Posterior vena cava (tissue), 2 donors: Measurements from ENCODE around the gene SLBP. TPM values are rescaled to one million over a fixed set of nuclear protein-coding genes. Genes with fewer than 3 reads are reported as not detected.

Source experiments
- DNase-seq: peaks from one replicate; pipeline ENCODE4 v3.0.0-alpha.2; 2020; ENCODE audit warnings: low spot score
- intact Hi-C, 2 donors: fragments of 100-400 bp; cut with DNase I; formaldehyde crosslinking; loops; one replicate each; pipeline versions ENCODE4 v1.14.1 to v1.14.2; 2022 to 2023
- total RNA-seq, 2 donors: library from RNA; stranded (reverse); fragmentation: NEBNext Ultra II Directional; extraction: Animal tissue kit (Norgen Biotek cat#: 25700); gene quantifications; one replicate each; pipeline ENCODE4 v1.2.1, GENCODE V29; 2021
- donor health status: DM: yes; HTN: yes; CAD: no.
- donor health status: DM: yes; HTN: yes; CAD: no.

Gene SLBP
- total RNA-seq, 2 donors from 2014 or later, result 25.6 to 27.9 TPM

GRCh38 chr4:1731180-1731579 is 19.1 kb upstream of the SLBP start:
- DNase-seq, result no peak
- intact Hi-C loops, result no loop called here

DNA sequence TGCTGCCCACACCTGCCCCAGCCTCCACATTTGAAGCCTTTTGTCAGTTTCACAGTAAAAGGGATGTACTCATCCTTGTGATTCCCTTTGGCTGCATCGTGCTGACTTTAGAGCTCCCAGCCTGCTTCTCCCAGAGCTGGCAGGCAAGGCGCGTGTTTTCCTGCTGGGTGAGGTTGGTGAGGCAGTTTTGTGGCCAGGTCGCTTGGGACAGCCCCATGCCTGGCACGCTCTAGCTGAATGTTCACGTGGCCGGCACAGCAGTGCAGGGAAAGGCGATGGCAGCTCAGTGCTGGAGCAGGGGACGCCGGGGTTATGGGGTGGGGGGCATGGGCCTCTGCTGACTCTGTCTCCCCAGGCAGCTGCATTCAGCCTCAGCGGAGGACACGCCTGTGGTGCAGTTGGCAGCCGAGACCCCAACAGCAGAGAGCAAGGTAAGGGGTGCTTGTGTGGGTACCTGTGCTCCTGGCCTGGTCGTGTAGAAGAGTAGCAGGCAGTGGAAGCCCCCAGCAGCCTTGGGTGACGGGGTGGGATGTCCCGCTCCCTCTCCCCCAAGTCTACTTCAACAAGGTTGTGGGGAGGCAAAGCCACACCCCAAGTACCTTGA is 18.5 kb upstream of the SLBP start:
- no peak for DNase-seq
- intact Hi-C loops, result no loop called here

- intact Hi-C loops, result loop anchor here (5.0 to 10.0 kb wide), 2 partner anchors 36 to 374 kb away; no protein-coding TSS in a partner anchor
- DNase-seq, result no peak
Observed at GRCh38 chr4:1728061-1728980, 16.2 kb upstream of the SLBP start.

GRCh38 chr4:1727117-1728031 is 15.3 kb upstream of the SLBP start:
- peak; percentile 91 for DNase-seq
- intact Hi-C loops, result loop anchor here (5.0 to 10.0 kb wide), 2 partner anchors 35 to 373 kb away; no protein-coding TSS in a partner anchor

- intact Hi-C loops, result loop anchor here (5.0 to 10.0 kb wide), 2 partner anchors 34 to 372 kb away; no protein-coding TSS in a partner anchor
- peak; percentile 97 for DNase-seq
Observed at GRCh38 chr4:1726146-1726934, 14.2 kb upstream of the SLBP start.

GRCh38 chr4:1725521-1725920 is 13.4 kb upstream of the SLBP start:
- DNase-seq, result peak; percentile 63
- intact Hi-C loops, result loop anchor here (5.0 to 10.0 kb wide), 2 partner anchors 33 to 371 kb away; no protein-coding TSS in a partner anchor

DNA sequence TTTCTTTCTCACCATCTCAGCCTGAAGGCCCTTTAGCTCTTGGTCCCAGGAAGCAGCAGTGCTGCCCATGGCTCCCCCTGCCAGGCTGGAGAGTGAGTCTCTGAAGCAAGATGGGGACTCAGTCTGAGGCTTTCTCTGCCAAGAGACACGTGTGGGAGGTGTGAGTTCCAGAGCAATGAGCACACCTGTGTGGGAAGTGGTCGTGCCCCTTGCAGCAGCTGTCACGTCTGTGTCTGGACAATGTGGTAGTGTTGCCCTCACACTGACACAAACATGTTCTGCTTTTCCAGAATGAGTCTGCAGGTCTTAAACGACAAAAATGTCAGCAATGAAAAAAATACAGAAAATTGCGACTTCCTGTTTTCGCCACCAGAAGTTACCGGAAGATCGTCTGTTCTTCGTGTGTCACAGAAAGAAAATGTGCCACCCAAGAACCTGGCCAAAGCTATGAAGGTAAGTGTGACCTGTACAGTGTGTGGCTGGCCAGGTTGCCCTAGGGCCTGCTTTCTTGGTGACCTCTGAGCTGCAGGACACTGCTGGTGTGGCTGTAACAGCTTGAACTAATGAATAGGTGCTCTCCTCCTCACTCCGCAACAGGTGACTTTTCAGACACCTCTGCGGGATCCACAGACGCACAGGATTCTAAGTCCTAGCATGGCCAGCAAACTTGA is 11.1 kb upstream of the SLBP start:
- intact Hi-C loops, result loop anchor here in 1 of 2 donors (10.0 kb wide), 1 partner anchor 368 kb away; no protein-coding TSS in a partner anchor
- DNase-seq, result peak; percentile 68

DNA sequence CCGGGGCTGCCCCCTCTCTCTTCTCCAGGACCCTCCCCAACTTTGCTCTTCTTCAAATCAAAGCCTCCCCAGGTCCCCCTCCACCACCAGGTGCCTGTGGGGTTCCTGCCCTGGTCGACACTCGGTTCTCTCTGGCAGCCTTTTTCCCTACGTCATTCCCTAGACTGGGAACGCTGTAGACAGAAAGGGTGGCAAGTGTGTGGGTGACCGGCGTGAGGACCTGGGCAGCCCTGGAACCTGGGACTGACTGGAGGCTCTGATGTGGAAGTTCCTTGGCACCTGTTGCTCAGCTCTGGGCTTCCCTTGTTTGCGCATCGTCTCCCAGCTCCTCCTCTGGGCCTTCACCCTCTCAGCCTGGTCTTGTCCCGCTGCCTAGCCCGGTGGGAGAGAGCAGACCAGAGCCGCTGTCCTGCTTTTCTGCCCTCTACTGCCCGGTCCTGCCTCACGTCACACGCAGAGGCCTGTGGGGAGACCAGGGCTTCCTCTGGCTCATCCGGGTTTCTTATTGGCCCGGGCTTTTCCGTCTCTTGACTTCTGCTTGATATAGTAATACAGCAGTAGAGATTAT is 10.5 kb upstream of the SLBP start:
- peak; percentile 70 for DNase-seq
- intact Hi-C loops, result loop anchor here in 1 of 2 donors (10.0 kb wide), 1 partner anchor 368 kb away; no protein-coding TSS in a partner anchor

DNA sequence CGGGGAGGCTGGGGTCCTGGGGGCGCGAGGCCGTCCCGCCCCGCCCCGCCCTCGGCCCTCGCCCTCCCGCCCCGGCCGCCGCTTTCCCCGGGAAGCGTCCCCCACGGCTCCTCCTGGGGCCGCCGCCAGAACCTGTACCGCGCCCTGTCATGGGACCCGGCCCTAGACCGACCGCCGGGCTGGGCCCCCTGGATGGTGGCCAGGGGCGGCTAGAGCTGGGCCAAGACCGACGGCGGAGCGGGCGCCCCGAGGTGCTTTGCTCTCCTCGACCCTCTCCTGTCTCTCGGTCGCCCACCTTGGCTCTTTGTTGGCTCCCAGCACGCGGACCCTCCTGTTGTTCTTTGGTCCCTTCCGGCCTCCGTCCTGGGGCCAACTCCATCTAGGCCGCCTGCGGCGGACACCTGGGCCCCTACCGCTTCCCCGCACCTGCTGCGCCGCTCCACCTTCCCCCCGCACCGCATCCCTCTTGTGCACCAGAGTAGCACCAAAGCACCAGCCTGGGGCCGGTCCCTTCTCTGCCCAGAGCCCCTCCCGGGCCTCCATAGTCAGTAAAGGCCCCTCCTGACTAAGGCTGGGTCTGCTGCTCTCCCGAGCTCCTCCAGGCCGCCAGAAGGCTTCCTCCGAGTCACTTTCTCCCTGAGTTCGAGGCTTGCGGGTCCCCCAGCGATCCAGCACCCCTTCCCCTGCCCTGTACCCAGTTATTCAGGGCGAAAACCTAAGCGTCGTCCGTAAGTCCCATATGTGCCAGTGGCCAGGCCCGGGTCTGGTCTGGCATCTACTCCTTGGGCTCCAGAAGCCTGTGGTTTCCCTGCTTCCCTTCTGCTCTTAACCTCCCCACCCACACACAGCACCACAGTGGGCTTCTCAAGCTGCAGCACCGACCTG is 9.8 kb upstream of the SLBP start:
- DNase-seq, result peak; percentile 81
- intact Hi-C loops, result loop anchor here in 1 of 2 donors (10.0 kb wide), 1 partner anchor 367 kb away; no protein-coding TSS in a partner anchor

GRCh38 chr4:1721003-1721665 is 9.0 kb upstream of the SLBP start, which contains the start of the genes TACC3 and TMEM129:
Gene TACC3, plus strand, starts transcription at chr4:1721521. Its CDS starts 1,901 bp downstream, at chr4:1723422.
Gene TMEM129, minus strand, starts transcription at chr4:1721323. Its CDS starts 486 bp downstream, at chr4:1720837.
- peak; percentile 97 for DNase-seq
- intact Hi-C loops, result loop anchor here in 1 of 2 donors (10.0 kb wide), 1 partner anchor 366 kb away; no protein-coding TSS in a partner anchor

DNA sequence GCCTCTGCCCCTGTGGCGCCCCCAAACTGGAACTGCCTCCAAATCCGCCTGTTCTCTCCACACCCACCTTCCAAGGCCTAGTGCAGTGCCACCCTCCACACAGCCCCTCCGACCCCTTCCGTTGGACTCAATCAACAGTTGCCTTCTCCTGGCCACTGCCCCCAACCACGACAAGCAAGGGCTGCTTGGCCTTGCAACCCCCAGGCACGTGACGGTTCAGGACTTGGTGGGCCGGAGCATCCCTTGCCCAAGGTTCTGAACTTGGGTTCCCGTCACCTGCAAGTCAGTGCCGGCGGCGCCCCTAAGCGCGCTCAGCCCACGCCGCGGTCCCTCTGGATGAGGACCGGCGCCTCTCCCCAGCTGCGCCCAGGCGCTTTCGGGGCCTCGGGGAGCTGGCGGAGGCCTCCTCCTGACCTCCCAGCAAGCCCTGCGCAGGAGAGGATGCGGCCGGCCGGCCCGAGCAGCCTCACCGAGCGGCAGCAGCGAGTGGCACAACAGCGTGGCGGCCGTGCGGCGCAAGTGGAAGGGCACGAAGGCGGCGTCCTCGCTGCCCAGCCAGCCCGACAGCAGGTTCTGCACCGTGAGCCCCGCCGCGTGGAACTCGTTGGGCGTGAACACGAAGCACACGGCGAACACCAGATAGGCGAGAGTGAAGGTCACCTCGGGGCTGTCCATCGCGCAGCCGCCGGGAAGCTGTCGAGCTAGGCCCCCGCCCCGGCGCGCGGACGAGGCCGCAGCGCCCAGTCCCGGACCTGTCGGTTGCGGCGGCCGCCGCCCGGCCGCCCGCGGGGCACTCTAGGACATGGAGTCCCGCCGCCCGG is 8.3 kb upstream of the SLBP start:
- intact Hi-C loops, result loop anchor here in 1 of 2 donors (10.0 kb wide), 1 partner anchor 366 kb away; no protein-coding TSS in a partner anchor

GRCh38 chr4:1718095-1718850 is 6.2 kb upstream of the SLBP start:
- intact Hi-C loops, result no loop called here
- no peak for DNase-seq

More for the DNA sequence above, 8.3 kb upstream of the SLBP start:
- peak; percentile 87 for DNase-seq

DNA sequence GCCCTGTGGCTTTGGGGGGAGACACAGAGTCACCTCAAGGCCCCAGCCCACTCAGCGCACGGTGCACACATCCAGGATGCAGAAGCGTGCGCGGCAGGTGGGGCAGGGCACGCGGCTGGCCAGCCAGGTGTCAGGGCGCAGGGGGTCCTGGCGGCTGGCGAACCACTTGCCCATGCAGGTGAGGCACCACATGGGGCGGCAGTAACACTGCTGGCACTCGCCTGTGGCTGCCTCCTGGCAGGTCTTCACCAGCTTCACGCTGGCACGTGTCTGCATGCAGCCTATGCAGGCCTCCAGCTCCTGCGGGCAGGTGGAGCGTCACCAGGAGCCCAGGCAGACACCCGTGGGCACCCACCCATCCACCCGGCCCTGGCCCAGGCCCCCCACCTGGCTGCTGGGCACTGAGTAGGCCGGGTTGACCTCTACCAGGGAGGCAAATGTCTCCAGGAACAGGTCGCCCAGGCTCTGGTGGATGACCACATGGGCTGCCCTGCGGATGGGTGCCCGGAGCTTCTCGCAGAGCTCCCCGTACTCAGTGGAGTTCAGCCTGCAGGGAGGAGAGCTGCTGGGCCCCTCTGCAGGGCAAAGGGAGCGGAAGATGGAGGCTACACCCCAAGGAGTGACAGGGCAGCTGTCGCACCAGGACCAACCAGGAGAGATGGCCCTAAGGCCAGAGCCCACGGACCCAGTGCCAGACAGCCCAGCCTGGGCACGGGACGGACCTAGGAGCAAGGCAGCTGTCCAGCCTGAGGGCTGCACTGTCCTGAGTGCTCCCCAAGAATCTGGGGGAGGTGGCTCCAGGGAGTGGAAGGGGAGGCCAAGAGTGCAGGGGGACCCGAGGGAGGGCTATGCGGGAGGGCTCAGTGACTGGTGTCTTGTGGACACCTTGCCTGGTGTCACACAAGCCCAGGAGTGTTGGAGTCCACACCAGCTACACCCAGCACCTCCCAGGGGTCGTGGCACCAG is 5.3 kb upstream of the SLBP start:
- DNase-seq, result no peak
- intact Hi-C loops, result no loop called here
